Measurements from ENCODE around the gene PPP1R12B.
"Not testable (repeated sequence)": the region's sequence is repeated elsewhere in the genome, so short reads cannot be mapped to it uniquely, and the experiment has no call there.

The PPP1R12B gene

DNA sequence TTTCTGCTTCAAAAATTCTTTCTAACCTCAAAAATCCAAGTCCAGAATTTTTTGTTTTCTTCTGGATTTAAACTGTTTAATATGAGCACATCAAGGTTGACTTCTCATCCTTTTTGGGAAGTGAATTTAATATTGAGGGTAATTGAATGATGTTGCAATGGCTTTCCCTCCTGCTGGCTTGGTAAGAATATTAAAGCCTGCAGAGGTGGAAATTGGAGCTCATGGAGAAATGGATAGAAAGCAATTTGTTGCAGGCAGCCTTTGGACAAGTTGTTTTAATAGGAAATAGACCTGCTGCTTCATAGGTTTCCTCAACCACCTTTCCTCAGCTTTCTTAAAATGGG, 237.1 kb downstream of the PPP1R12B start:
- no peak for DNase-seq (ENCODE audit: low spot score)

DNA sequence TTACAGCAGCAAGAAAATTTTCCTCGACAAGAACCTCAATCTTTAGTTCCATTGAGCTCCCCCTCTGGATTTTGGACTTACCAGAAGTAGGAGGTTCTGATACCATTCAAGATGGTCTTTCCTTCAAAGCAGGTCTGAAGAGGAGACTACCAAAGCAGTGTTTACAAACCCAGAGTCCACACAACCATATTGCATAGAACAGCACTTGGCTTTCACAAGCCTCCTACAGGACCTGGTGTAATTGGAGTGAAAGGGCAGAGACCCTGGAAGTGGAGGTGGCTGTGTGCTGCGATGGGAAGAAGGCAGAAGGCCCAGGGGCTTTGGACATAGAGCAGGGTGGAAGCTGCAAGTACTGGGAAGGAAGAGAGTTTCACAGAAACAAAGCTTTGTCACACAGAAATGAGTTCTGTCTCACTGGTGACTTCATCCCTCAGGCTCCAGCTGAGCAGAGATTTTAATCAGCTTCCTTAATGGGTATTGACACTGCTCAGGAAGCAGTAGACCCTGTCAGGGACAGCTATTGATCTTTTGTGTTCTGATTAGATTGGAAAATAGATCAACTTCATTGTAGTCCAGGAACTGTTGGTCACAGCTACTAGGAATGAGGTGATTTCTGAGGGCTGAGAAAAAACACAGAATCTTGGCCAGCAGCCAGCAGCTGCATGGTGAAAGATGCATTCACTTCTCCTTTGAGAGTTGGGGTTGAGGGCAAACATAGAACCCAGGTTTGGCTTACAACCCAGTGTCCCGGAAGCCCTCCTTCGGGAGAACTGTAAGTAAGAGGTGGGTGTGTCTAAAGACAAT, 237.7 kb downstream of the PPP1R12B start:
- no peak for DNase-seq (ENCODE audit: low spot score)

GRCh38 chr1:202586871-202587270, 238.4 kb downstream of the PPP1R12B start:
- DNase-seq (ENCODE audit: low spot score), result no peak

GRCh38 chr1:202587859-202588485, 239.5 kb downstream of the PPP1R12B start:
- DNase-seq (ENCODE audit: low spot score), result no peak

GRCh38 chr1:202588503-202589189, 240.1 kb downstream of the PPP1R12B start:
- no peak for DNase-seq (ENCODE audit: low spot score)

- DNase-seq (ENCODE audit: low spot score), result no peak
These were observed 240.9 kb downstream of the PPP1R12B start for GRCh38 chr1:202589190-202589930.

- DNase-seq (ENCODE audit: low spot score), result no peak
These were observed 241.6 kb downstream of the PPP1R12B start for GRCh38 chr1:202590126-202590525.

DNA sequence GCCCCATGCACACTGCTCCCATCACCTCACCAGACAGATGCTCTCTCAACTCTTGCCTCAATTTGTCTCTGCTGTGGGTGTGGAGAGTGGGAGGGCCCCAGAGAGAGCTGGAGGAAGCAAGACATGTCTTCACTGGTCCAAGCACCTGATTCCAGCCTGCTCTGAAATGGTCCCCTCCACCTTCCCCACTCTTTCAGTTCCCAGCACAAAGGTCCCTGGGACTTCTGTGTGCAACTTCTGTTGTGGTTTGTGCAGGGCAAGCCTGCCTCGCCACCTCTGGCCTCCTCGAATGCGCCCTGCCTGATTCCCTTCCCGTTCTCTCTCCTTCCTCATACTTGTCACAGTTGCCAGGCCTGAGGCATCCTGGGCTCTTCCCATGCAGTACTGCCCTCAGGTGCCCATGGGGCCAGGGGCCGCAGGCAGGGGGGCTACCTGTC, 242.5 kb downstream of the PPP1R12B start:
- no peak for DNase-seq (ENCODE audit: low spot score)

DNA sequence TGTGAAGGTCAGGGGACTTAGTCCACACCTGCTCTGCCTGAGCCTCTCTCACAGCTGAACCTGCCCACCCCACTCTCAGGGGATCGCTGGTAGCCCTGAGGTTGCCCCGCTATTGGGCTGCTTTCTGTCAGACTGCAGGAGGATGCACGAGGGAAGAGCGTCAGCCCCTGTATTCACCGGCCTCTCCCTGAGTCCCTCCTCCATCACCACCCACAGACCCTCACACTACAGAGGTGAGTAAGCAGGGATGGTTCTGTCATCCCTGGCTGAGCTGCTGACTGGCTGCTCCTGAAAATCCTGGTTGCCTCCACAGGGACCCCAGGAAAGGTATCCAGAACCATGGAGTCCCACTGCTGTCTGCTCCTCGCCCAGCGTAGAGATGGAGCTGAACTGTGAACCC, 243.0 kb downstream of the PPP1R12B start:
- no peak for DNase-seq (ENCODE audit: low spot score)

DNA sequence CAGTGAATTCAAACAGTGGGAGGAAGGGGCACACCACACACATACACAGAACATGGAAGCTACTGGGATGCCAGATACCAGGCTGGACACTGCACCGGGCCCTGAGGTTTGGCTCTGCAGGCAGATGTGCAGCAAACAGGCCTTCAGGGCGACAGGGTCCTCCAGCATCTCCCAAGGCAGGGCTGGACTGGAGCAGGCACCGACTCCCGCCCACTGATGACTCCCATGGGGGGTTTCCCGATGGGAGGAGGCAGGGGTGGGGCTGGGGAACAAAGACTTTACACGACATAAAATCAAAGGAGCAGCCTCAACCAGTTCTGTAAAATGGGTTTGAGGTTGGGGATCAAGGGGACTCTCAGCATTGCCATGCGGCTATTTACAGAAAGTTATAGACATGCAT, 243.6 kb downstream of the PPP1R12B start:
- no peak for DNase-seq (ENCODE audit: low spot score)

DNA sequence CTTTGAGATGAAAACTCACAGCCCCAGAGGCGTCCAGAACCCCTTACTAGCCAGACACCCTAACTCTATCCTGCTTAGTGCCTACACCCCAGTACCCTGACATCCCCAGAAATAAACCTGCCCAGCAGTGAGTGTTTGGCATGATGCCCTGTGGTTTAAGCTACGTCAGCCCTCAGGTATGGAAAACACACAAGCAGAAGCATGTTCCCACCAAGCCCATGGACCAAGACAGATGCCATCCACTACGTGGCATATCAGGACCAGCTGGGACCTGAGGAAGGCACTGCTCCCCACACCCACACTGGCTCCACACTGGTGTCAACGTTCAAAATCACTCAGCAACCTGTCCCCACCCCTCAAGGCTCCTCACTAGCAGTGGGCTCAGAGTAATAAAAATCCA, 245.3 kb downstream of the PPP1R12B start:
- no peak for DNase-seq (ENCODE audit: low spot score)

DNA sequence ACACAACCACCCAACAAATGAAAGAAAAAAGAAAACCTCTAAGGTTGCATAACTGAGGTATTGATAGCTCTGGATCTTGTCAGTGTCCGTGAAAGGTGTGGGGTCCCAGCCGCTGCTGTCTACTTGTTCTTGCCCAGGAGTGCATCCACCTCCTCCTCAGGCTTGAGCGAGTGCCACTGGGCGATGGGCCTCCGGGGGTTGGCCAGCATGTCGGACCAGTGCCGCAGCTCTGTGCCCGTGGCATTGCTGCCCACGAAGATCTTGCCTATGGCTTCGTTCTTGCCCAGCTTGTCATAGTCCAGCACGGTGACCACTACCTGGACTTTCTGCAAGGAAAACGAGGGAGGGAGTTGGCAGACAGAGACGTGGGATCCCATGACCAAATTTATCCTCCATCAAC, 248.1 kb downstream of the PPP1R12B start:
- DNase-seq (ENCODE audit: low spot score), result no peak

GRCh38 chr1:202597090-202597761, 248.7 kb downstream of the PPP1R12B start:
- DNase-seq (ENCODE audit: low spot score), result no peak

DNA sequence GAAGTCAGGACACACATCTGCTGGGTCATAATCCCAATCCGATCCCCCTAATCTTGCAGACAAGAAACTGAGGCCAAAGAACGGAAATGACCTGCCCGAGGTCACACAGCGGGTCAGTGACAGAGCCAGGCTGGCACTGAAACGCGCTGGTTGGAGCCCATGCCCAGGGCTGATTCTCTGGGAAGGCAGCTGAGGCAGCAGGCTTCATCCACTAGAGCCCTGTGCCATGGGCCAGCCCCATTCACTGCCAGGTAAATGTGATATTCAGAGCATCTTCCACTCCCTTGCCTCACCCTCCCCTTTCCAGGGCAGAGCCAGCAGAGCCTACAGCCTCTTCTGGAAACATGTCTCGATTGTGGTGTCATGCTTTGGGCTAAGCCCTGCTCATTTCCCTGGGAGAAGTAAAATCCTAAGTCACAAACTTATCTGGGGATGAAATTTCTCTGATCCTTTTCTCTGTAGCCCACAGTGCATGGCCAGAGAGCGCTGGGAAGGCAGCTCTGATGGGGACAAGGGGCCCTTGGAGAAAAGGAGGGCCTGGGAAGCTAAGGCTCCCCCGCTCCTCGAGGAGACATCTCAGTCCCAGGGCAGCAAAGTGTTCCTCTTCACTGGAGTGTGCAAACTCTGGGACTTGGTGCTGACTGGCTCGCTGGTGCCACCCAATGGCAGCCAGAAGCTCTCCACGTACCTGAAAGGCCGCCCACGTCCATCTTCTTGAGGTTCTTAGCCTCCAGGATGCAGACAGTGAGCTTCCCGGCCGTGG, 251.4 kb downstream of the PPP1R12B start:
- no peak for DNase-seq (ENCODE audit: low spot score)

DNA sequence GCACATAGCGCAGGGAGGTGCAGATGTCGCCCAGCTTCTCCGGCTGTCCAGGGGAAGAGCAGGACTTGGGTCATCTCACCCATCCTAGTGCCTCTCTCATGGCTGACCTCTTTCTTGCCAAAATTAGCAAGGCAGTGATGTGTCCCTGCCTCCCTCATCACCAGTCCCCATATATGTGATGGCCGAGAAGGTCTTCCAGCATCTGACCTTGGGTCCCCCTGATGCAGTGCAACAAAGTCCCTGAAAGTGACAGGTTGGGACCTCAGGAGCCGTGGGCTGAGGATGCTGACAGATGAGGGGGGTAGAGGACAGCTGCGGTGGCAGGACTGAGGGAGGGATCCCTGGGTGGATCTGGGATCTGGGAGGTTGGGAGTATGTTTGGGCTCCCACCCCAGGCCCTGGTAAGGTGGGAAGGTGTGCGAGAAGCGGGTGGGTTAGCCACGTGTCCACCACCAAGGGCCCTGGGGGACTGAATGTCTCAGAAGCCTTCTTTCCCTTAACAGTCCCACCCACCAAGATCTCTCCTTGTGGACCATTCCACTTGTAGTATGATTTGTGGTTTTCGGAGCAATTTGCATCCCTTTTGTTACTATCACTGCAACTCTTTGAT, 252.0 kb downstream of the PPP1R12B start:
- no peak for DNase-seq (ENCODE audit: low spot score)

DNA sequence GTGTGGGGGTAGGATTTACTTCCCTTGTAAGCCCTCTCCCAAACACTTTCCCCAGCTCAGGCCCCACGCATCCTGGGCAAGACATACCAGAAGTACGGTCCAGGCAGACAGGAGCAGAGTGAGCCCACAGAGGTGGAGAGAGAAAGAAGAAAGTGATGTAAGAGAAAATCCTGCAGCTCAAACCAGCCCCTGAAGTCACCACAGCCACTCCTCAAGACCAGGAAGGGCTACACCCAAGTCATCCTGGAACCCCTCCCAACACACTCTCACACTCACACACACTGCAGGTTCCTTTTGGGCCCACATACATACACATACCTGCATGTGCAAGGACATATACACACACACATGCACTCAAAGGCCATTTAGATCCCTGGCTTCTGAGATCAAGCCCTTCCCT, 254.9 kb downstream of the PPP1R12B start:
- no peak for DNase-seq (ENCODE audit: low spot score)

GRCh38 chr1:202605515-202605914, 257.0 kb downstream of the PPP1R12B start:
- DNase-seq (ENCODE audit: low spot score), result no peak

DNA sequence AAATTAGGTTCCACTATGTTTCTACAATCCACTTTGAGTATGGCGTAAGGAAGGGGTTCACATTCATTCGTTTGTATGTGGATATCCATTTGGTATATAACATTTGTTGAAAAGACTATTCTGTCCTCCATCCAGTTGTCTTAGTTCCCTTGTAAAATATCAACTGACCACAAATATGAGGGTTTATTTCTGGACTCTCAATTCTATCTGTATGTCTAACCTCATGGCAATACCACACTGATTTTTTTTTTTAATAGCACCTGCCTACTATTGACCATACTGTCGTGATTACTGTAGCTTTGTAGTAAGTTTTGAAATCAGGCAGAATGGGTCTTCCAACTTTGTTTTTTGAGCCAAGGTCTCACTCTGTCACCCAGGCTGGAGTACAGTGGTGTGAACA, 263.5 kb downstream of the PPP1R12B start:
- not testable (repeated sequence) for DNase-seq (ENCODE audit: low spot score)

DNA sequence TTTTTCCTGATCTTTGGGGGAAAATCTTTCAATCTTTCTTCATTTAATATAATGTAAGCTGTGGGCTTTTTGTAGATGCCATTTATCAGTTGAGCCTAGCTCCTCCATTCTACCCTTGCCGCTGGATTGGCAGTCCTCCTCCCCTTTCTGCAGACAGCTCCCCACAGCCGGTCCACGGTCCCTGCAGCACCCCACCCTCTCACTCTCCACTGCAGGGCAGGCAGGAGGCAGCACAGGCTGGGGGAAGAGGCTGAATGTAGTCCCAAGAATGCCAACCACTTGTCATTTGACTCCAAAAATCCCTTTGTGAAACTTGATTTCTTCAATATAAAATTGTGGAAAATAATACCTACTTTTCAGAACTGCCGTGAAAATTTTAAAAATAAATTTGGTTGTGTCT, 265.1 kb downstream of the PPP1R12B start:
- DNase-seq (ENCODE audit: low spot score), result no peak

GRCh38 chr1:202614363-202615207, 266.1 kb downstream of the PPP1R12B start:
- DNase-seq (ENCODE audit: low spot score), result not testable (repeated sequence)
